ENCODE measurements around the gene MIEF1.

GRCh38 chr22:39458444-39459083 is 43.5 kb upstream of the MIEF1 start:
- no peak for TF ChIP-seq EZH2 (IDR thresholded peaks at IDR 0.05; ENCODE audit: low read depth, unreplicated experiment)
- no peak for TF ChIP-seq CTCF (conservative IDR thresholded peaks at IDR 0.05; ENCODE audit: low read depth in 2 of 2)
- TF ChIP-seq EZH2phosphoT487 (IDR thresholded peaks at IDR 0.05; ENCODE audit: unreplicated experiment), result no peak
- TF ChIP-seq, protein P1, sequence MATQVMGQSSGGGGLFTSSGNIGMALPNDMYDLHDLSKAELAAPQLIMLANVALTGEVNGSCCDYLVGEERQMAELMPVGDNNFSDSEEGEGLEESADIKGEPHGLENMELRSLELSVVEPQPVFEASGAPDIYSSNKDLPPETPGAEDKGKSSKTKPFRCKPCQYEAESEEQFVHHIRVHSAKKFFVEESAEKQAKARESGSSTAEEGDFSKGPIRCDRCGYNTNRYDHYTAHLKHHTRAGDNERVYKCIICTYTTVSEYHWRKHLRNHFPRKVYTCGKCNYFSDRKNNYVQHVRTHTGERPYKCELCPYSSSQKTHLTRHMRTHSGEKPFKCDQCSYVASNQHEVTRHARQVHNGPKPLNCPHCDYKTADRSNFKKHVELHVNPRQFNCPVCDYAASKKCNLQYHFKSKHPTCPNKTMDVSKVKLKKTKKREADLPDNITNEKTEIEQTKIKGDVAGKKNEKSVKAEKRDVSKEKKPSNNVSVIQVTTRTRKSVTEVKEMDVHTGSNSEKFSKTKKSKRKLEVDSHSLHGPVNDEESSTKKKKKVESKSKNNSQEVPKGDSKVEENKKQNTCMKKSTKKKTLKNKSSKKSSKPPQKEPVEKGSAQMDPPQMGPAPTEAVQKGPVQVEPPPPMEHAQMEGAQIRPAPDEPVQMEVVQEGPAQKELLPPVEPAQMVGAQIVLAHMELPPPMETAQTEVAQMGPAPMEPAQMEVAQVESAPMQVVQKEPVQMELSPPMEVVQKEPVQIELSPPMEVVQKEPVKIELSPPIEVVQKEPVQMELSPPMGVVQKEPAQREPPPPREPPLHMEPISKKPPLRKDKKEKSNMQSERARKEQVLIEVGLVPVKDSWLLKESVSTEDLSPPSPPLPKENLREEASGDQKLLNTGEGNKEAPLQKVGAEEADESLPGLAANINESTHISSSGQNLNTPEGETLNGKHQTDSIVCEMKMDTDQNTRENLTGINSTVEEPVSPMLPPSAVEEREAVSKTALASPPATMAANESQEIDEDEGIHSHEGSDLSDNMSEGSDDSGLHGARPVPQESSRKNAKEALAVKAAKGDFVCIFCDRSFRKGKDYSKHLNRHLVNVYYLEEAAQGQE (IDR thresholded peaks at IDR 0.05; ENCODE audit: unreplicated experiment), result no peak
- no peak for TF ChIP-seq JUNB (IDR thresholded peaks at IDR 0.05; ENCODE audit: unreplicated experiment)
- no peak for TF ChIP-seq CREB1 (CRISPR knock-in tag; IDR thresholded peaks at IDR 0.05; ENCODE audit: low read depth)
- no peak for TF ChIP-seq POLR2AphosphoS5 (IDR thresholded peaks at IDR 0.05; ENCODE audit: low read depth)
- TF ChIP-seq ETS1 (IDR thresholded peaks at IDR 0.05), result no peak
- no peak for TF ChIP-seq ZNF114 (CRISPR knock-in tag; IDR thresholded peaks at IDR 0.05)
- no peak for TF ChIP-seq ZNF331 (CRISPR knock-in tag; IDR thresholded peaks at IDR 0.05; ENCODE audit: low read depth)
- no peak for TF ChIP-seq STAT1 (IDR thresholded peaks at IDR 0.05; ENCODE audit: unreplicated experiment)

Data from GM23338 (cell line).